Prostate gland (tissue), 2 donors: Measurements from ENCODE around the gene WDR1. TPM values are rescaled to one million over a fixed set of nuclear protein-coding genes. Genes with fewer than 3 reads are reported as not detected.

Experiments
- DNase-seq: peaks from one replicate; pipeline ENCODE4 v3.0.0-alpha.2; 2019; ENCODE audit warnings: low spot score
- H3K27ac ChIP-seq, 2 donors: fragments of 200-600 bp; sonication (generic); 2 replicates each; pipeline ENCODE4 v1.5.1; 2017 to 2019
- H3K27me3 ChIP-seq: fragments of 200-600 bp; sonication (generic); replicated peaks from 2 replicates; pipeline ENCODE4 v1.5.1; 2019; ENCODE audit not compliant: insufficient read depth
- H3K36me3 ChIP-seq, 2 donors: fragments of 200-600 bp; sonication (generic); 1 replicate in 1 of 2; 2 replicates in 1 of 2; pipeline versions ENCODE4 v1.5.1 to v1.8.1; 2017 to 2019
- H3K4me1 ChIP-seq: fragments of 200-600 bp; sonication (generic); replicated peaks from 2 replicates; pipeline ENCODE4 v1.5.1; 2019
- H3K4me3 ChIP-seq, 2 donors: fragments of 200-600 bp; sonication (generic); 2 replicates each; pipeline ENCODE4 v1.5.1; 2017 to 2019
- H3K9me3 ChIP-seq: fragments of 200-600 bp; sonication (generic); 2 replicates; pipeline ENCODE4 v1.5.1; 2017
- CTCF ChIP-seq, 4 experiments: fragments of 200-600 bp in 2 of 4; fragments of 450-650 bp in 2 of 4; sonication (generic) in 2 of 4; IDR thresholded peaks; 1 replicate in 3 of 4; 2 replicates in 1 of 4; pipeline ENCODE4 v1.5.1; 2016 to 2019; ENCODE audit warnings: antibody characterized with exemption in 4 of 4, mild to moderate bottlenecking in 2 of 4, moderate library complexity in 2 of 4
- POLR2A ChIP-seq: fragments of 450-650 bp; IDR thresholded peaks from one replicate; pipeline ENCODE4 v1.6.1; 2016; ENCODE audit warnings: antibody characterized with exemption, mild to moderate bottlenecking
- POLR2AphosphoS5 ChIP-seq: sonication (generic); formaldehyde crosslinking; IDR thresholded peaks from one replicate; pipeline ENCODE4 v1.6.1; 2017; ENCODE audit warnings: antibody characterized with exemption
- WGBS: methylation state at CpG from one replicate; pipeline ENCODE4 v1.1.5; 2018; 5-methylcytosine and 5-hydroxymethylcytosine counted together
- intact Hi-C: fragments of 100-400 bp; cut with DNase I; formaldehyde crosslinking; loops from one replicate; pipeline ENCODE4 v1.14.2; 2022
- total RNA-seq, 2 donors: library from RNA; depleted of rRNA; stranded (reverse); fragments of >200 nt; gene quantifications; one replicate each; pipeline ENCODE4 v1.1.0, GENCODE V29; 2016

Gene WDR1
- total RNA-seq, 2 donors from 2014 or later = 127 to 171 TPM

DNA sequence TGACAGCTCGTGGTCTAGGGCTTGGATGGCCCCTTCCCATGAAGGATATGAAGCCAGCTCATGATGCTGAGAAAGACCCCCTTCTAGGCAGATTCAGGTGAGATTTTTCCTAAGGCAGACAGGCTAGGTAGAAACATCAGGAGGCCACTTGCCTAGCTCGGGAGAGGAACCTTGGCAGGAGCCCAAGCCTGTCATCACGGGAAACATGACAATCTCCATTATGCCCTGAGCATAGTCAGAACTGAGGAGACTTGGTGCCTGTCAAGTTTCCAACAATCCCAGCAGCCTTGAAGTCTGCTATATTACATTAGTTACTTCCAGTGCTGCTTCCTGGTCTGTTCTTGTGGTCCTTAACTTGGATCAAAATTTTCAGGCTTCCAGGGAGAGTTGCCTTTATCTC lies 18.7 kb upstream of the WDR1 start:
- no peak for TF ChIP-seq CTCF (IDR thresholded peaks at IDR 0.05)
- no peak for TF ChIP-seq POLR2AphosphoS5
- no peak for TF ChIP-seq POLR2A
- Histone ChIP-seq H3K9me3 (no peaks in the 10 kb centered on the region), H3K4me3 (no peak overlapping the region), H3K4me1 (no peaks in the 10 kb centered on the region), H3K27me3 (no peaks in the 10 kb centered on the region), H3K27ac (no peak overlapping the region), H3K36me3 (no peaks in the 10 kb centered on the region)
- 48% methylated on average over 3 of the region's 3 CpGs for WGBS
- intact Hi-C loops = no loop called here
- no peak for DNase-seq

DNA sequence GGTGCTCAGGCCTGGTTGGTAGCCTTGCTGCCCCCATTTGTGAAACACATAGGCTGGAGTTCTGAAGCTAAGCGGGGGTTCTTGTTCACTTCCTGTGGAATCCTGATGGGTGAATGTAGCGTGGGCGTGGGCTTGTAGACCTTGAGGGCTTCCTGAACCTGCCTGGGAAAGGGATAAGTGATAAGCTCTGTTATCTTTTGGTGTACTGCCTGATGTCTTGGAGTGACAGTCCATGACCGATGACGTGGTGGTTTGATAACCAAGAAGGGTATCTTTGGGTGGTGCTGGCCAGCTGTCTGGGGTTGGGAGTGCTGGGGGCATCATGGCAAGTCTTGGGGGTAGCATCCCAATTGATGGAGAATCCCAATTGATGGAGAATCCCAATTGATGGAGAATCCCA lies 17.5 kb upstream of the WDR1 start:
- Histone ChIP-seq H3K36me3 (no peaks in the 10 kb centered on the region), H3K4me3 (no peak overlapping the region), H3K9me3 (no peaks in the 10 kb centered on the region), H3K27ac (no peak overlapping the region), H3K4me1 (no peaks in the 10 kb centered on the region), H3K27me3 (no peaks in the 10 kb centered on the region)
- TF ChIP-seq POLR2AphosphoS5 (no peak), CTCF (IDR thresholded peaks at IDR 0.05) (no peak), POLR2A (no peak)
- 97% methylated on average over 5 of the region's 5 CpGs for WGBS
- intact Hi-C loops = no loop called here
- DNase-seq = no peak

DNA sequence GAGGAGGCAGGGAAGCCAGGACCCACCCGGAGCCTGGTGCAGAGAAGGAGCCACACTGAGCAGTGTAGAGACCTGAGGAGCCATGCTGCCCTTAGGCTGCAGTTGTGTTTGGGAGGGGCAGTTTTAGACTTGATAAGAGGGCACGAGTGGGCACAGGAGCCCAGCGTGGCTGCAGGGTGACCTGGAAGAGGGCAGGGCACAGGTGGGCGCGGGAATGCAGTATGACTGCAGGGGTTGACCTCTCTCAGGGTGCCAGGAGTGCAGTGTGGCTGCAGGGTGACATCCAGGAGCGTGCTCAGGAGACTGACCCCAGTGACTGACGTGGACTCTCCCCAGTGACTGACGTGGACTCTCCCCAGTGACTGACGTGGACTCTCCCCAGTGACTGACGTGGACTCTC lies 14.6 kb upstream of the WDR1 start:
- WGBS = 92% methylated on average over 9 of the region's 10 CpGs
- no peak for TF ChIP-seq POLR2A
- TF ChIP-seq POLR2AphosphoS5 = no peak
- TF ChIP-seq CTCF (IDR thresholded peaks at IDR 0.05) = no peak
- Histone ChIP-seq H3K27me3 (no peaks in the 10 kb centered on the region), H3K4me3 (no peak overlapping the region), H3K36me3 (no peaks in the 10 kb centered on the region), H3K27ac (no peak overlapping the region), H3K4me1 (no peaks in the 10 kb centered on the region), H3K9me3 (no peaks in the 10 kb centered on the region)
- intact Hi-C loops = no loop called here
- DNase-seq = no peak

DNA sequence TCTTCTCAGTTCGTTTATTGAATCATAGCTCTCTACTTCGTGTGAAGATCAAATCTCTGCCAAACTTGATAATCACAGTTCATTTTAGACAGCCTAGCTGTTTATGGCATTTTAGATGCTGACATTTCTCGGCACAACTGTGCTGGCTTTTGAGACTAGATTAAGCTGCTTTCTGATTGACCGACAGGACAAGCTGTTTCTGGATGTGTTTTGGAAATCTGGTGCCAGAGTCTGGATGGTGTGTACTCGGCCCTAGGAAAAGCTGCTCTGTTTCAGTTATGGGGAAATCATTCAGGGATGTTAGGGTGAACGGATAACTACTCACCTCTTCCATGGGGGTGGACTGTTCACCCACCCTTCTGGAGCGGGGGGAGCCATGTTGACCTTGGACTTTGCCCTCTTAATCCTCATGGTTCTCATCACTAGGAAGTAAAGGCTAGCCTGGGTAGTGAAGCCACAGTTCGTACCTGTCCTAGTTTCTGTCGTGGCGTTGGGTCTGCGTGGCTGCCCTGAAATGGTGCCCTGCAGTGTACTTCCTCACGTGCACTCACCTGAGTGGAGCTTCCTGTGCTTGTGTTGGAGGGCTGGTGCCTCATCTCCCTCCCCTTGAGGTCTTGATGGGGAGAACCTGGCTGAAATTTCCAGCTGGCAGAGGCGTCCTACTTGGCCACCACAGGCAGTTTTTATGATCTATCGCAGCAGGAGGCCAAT lies 13.7 kb upstream of the WDR1 start:
- Histone ChIP-seq H3K36me3 (no peaks in the 10 kb centered on the region), H3K27ac (no peak overlapping the region), H3K4me1 (no peaks in the 10 kb centered on the region), H3K9me3 (no peaks in the 10 kb centered on the region), H3K27me3 (no peaks in the 10 kb centered on the region), H3K4me3 (no peak overlapping the region)
- DNase-seq = no peak
- WGBS = 64% methylated on average over 14 of the region's 14 CpGs
- TF ChIP-seq CTCF (IDR thresholded peaks at IDR 0.05) (no peak), POLR2AphosphoS5 (no peak), POLR2A (no peak)
- intact Hi-C loops = no loop called here
